ENCODE measurements around the gene SOCS6.
A peak's percentile ranks its signal among the peaks of the same experiment; 100 is the strongest.
"Not testable (repeated sequence)": the region's sequence is repeated elsewhere in the genome, so short reads cannot be mapped to it uniquely, and the experiment has no call there.

SOCS6 gene

DNA sequence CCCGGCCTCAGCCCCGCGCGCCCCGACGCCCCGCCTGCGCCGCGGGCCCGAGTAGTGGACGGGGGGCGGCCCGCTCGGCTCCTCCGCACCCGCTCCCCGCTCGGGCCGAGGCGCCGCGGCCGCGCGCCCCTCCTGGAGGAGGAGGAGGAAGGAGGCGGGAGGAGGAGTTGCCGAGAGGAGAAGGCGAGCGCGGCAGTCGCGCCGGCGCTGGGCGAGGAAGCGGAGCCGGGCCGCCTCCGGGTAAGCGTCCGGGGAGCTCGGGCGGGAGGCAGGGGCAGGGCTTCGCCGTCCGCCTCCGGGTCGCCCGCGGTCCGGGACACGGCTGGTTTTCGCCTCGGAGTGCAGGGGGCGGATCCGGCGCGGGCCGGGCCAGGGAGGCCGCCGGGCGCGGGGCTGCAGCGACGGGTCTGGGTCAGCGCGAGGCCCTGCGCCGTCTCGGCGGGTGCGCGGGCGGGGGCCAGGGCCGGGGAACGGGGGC, at the start of gene SOCS6:
TSS of gene SOCS6 (plus strand) at position 195 of the 478 bp plus-strand sequence. CDS start 35,624 bp downstream, outside the sequence.
- DNase-seq (ENCODE audit: low read depth in 2 of 2) = peak; percentile 10 to 13

GRCh38 chr18:70243131-70243929, 45.5 kb upstream of the SOCS6 start:
- no peak for DNase-seq (ENCODE audit: low read depth in 2 of 2)

DNA sequence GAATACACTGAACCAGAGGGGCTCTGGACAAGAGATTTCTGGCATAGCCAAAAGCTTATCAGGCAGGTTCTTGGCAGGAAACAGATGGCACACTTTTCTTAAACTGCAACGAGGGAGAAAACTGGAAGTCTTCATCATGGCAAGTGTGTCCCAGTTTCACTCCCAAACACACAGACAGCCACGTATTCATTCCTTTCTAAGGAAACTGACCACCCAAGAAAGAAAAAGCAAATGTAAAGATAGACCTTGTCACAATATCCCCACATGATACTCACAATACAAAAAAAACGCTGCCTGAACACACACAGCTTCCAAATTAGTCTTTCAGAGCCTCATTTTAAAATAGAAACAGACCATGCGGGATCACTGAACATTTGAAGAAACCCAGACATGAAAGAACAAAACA, 42.8 kb upstream of the SOCS6 start:
- no peak for DNase-seq (ENCODE audit: low read depth in 2 of 2)

DNA sequence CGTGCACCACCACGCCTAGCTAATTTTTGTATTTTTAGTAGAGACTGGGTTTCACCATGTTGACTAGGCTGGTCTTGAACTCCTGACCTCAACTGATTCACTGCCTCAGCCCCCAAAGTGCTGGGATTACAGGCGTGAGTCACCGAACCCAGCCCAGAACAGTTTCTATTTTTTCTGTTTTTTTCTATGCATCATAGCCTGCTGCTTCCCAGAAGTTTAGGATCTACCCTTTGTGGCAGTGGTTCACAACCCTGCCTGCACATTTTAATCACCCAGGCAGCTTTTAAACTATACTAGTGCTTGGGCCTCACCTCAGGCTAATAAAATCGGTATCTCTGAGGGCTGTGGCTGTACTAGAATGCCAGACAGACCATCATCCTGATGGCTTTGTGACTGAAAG, 39.7 kb upstream of the SOCS6 start:
- DNase-seq (ENCODE audit: low read depth in 2 of 2) = no peak

DNA sequence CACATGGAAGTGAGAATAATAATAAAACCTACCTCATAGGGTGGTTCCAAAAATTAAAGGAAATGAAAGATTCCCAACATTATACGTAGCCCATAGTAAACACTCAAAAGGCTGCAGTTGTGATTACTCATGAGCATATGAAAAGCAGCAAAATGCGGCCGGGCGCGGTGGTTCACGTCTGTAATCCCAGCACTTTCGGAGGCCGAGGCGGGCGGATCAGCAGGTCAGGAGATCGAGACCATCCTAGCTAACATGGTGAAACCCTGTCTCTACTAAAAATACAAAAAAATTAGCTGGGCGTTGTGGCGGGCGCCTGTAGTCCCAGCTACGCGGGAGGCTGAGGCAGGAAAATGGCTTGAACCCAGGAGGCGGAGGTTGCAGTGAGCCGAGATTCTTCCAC, 39.0 kb upstream of the SOCS6 start:
- not testable (repeated sequence) for DNase-seq (ENCODE audit: low read depth in 2 of 2)

- DNase-seq (ENCODE audit: low read depth in 2 of 2) = no peak
These were observed 38.1 kb upstream of the SOCS6 start for GRCh38 chr18:70250781-70251180.

GRCh38 chr18:70256184-70256583, 32.7 kb upstream of the SOCS6 start:
- no peak for DNase-seq (ENCODE audit: low read depth in 2 of 2)

- no peak for DNase-seq (ENCODE audit: low read depth in 2 of 2)
These were observed 31.9 kb upstream of the SOCS6 start for GRCh38 chr18:70256994-70257393.

GRCh38 chr18:70258243-70258642, 30.6 kb upstream of the SOCS6 start:
- no peak for DNase-seq (ENCODE audit: low read depth in 2 of 2)

DNA sequence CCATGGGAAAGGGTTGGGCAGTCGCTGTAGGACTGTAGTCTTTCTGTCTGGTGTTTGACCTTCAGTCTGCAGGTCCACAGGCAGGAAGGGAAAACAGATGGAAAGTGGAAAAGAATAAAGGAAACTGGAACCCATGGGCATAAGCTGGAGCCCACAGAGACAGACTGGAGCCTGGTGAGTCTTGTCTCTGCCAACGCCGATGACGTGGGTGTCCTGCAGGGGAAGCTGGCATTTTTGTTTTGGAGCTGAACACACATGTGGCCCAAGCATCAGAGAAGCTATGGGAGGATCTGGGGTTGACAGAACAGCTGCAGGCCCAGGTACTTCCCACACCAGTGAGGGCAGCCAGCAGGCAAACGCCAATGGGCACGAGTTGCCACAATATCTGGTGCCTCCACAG, 28.2 kb upstream of the SOCS6 start:
- no peak for DNase-seq (ENCODE audit: low read depth in 2 of 2)

DNA sequence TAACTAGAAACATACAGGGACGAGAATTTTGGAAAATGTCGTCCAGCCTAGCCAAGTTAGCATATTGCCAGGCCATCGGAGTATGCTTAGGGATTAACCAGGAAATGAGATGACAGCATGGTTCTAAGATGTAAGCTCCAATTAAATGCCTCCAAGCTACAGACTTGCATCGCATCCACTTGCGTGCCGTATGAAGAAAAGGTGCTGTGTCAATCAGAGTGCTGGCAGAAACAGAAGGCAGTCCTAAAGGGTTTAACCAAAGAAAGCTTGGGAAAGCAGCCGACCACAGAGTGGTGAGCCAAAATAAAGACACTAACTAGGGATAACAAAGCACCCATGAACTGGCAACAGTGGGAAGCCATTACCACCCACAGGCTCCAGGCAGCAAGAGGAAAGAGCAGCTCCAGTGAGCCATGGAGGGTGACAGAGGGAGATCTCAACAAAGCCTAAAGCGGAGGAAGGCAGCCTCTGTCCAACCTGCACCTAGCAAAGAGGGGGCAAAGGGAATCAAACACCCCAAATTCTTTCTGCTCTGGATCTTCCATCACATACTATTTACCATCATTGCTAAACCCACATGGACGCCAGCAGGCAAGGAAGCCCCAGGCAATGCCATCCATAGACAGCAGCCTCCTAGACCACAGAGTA, 27.6 kb upstream of the SOCS6 start:
- DNase-seq (ENCODE audit: low read depth in 2 of 2) = no peak

DNA sequence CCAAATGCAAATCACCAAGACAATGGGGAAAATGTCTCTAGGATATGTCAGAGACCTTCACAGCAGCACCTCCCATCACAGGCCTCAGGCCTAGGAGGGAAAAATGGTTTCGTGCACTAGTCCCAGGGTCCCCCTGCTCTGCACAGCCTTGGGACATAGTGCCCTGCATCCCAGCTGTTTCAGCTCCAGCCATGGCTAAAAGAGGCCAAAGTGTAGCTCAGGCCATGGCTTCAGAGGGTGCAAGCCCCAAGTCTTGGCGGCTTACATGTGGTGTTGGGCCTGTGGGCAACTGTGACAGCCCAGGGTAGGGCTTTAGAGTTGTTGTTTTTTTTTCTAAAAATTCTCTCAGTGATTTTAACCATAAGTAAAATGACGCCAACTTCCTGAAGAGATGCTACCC, 25.5 kb upstream of the SOCS6 start:
- DNase-seq (ENCODE audit: low read depth in 2 of 2) = no peak

GRCh38 chr18:70271742-70272141, 17.1 kb upstream of the SOCS6 start:
- no peak for DNase-seq (ENCODE audit: low read depth in 2 of 2)

- DNase-seq (ENCODE audit: low read depth in 2 of 2) = no peak
These were observed 15.8 kb upstream of the SOCS6 start for GRCh38 chr18:70273021-70273420.

GRCh38 chr18:70276416-70277191, 12.2 kb upstream of the SOCS6 start:
- DNase-seq (ENCODE audit: low read depth in 2 of 2) = no peak

GRCh38 chr18:70279470-70279869, 9.4 kb upstream of the SOCS6 start:
- DNase-seq (ENCODE audit: low read depth in 2 of 2) = no peak

- DNase-seq (ENCODE audit: low read depth in 2 of 2) = no peak
These were observed 8.6 kb upstream of the SOCS6 start for GRCh38 chr18:70280007-70280925.

DNA sequence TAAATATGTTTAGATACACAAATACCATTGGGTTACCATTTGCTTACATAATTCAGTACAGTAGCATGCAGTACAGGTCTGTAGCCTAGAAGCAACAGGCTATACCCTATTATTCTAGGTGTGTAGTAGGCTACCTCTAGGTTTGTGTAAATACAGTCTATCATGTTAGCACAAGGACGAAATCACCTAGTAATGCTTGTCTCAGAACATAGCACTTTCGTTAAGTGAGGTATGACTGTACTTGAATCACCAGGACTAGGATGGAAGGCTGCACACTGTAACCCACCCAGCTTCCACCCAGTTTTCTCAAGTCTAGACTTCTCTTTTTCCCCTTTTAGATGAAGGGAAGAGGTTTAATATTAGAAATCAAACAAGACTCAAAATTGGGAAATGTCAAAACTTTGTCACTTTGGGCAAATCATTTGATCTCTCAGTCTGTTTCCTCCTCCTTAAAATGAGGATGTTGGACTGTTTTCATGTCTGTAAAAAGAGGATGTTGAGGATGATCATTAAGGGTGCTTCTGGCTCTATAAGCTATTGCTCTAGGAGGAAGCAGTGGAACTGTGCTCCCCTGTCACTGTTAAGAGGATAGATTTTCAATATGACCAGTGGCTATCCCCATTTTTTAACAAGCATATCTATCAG, 3.7 kb upstream of the SOCS6 start:
- DNase-seq (ENCODE audit: low read depth in 2 of 2) = no peak

DNA sequence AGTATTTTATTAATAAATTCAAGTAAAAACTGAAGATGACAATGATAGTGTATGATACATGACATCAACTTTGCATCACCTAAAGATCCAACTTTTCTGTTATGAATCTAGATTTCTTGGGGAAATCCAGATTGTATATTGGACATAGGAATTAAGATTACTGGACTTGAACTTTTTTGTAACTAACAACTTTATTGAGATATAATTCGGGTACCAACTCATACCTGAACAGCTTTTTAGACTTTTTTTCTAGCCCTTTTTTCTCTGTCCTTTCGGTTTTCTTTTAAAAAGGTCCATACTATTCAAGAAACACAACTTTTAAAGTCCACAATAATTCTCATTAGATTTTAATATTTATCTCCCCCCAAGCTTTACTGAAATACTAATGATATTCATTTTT, 1.1 kb upstream of the SOCS6 start:
- no peak for DNase-seq (ENCODE audit: low read depth in 2 of 2)

GRCh38 chr18:70288171-70288850, 534 bp upstream of the SOCS6 start:
- no peak for DNase-seq (ENCODE audit: low read depth in 2 of 2)
